Activated T-helper 1 cell treated with anti-CD3 and anti-CD28 coated beads, Interleukin-2, amount 50 U/mL, for 16 hours (primary cell): Measurements from ENCODE around the gene DDA1.
"Not testable (repeated sequence)": the region's sequence is repeated elsewhere in the genome, so short reads cannot be mapped to it uniquely, and the experiment has no call there.

Experiments used
- DNase-seq, 2 donors: peaks; one replicate each; pipeline ENCODE4 v3.0.0-alpha.2; 2020; ENCODE audit warnings: low read depth in 1 of 2, low spot score in 1 of 2

The DDA1 gene

DNA sequence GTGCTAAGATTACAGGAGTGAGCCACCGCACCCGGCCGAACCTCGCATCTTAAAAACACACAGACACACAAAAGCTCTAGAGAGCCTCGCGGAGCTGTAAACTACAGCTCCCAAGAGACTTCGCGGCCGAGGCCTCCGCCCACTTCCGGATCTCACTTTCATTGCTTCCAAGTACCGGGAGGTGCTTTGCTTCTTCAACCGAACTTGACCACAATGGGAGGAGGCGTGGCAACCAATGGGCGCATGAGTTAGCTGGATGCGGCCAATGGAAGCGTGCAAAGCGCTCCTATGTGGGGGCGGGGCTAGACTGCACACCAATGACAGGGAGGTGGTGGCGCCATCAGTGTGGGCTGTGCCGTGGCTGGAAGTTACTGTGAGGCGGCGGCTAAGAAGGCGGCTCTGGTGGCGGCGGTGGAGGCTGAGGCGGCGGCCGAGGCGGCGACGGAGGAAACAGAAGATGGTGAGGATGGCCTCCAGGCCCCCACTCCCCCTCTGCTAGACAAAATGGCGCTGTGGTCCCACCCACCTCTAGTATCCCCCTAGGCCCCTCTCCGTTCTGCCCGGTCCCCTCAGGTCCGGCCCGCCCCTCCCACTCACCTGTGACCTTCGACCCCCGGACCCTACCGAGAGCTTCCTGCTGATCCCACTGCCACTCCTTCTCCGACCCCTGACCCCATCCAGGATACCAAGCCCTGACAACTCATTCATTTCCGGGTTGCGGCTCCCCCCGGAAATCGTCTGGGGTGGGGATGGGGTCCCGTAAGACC is at the start of gene DDA1:
TSS of gene DDA1 (plus strand) at position 366 of the 767 bp plus-strand sequence. CDS start at position 458, 92 bp downstream.
- peak; percentile 96 to 99 for DNase-seq

DNA sequence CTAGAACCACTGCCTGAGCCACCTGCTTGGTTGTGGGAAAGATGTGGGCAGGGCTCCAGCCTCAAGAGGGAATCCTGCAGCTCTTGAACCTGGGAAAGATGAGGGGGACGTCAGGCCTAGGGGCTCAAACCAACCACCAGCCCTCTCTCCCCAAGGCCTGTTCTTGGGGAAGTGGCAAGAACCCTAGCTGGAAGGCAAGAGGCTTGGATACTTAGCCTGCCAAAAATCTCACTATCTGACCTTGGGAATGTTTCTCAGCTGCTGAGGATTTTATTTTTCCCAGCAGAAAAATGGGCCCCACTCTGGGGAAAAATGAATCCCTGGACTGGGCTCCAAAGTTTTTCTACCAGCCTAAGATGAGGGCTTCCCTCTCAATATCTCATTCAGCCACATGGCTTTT is 49.4 kb upstream of the DDA1 start:
- no peak for DNase-seq

DNA sequence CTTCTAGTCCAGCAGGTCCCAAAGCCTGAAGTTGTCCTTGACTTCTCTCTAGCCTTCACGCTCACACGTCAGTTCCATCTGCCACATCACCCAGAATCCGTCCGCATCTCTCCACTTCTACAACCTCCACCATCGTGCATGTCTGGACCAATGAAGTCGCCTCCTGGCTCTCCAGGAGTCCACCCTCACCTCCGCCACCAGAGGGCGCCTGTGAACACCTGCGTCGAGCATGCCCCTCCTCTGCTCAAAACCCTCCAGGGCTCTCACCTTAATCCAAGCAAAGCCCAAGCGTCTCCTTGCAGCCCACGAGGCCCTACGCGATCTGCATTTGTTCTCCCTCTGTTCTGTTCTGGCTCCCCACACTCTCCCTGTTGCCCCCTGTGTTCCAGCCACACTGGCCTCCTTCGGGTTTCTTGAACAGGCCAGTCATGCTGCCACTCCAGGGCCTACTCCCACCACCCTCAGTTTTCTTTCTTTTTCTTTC is 48.5 kb upstream of the DDA1 start:
- peak; percentile 83 to 91 for DNase-seq

DNA sequence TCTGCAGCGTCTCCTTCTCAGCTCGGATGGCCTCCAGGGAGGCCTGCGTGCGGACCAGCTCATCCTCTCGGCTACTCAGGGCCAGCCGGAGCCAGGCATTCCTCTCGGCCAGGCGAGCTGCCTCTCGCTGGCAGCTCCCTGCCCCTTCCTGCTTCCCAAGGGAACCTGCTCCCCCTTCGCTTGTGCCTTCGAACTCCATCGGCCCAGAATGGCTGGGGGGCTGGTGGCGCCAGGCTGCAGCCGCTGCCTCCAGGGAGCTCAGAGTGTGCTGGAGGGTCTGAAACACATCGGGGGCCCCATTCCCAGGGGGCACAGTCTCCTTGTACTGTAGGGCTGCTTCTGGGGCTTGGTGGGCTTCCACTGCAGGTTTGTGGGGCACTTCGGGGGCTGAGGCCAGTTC is 46.8 kb upstream of the DDA1 start:
- no peak for DNase-seq

DNA sequence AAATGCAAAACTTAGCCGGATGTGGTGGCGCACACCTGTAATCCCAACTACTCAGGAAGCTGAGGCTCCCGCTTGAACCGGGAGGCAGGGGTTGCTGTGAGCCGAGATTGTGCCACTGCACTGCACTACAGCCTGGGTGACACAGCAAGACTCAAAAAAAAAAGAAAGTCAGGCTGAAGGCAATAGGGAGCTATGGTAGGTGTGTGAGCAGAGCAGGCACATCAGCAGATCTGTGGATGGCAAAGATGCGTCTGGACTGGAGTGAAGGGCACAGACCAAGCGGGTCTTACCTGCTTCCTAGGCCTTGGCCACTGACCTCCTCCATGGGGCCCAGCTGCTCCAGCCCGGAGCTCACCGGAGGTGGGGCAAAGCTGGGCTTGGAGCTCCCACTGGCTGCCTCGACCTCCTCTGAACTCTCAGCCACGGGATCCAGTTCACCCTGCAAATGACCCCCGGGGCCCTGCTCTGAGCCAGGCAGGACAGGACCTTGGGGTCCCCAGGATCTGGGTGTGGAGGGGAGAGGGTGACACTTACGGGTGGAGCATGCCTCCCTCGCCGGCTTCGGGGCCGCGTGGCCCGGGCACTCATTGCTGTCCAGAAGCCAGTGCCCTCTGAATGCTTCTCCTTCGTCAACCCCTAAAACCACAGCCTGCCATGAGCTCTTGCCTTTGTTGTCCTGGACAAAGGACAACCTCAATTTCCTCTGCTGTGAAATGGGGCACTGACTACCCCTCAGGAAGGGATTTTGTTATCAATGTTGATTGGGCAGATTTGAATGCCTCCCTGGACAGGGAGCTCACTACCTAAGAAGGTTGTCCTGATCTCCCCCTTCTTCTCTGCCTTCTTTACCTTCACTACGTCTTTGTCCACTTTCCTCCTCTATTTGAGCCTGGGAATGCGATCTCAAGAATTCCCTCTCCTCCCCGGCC is 45.4 kb upstream of the DDA1 start:
- no peak for DNase-seq

DNA sequence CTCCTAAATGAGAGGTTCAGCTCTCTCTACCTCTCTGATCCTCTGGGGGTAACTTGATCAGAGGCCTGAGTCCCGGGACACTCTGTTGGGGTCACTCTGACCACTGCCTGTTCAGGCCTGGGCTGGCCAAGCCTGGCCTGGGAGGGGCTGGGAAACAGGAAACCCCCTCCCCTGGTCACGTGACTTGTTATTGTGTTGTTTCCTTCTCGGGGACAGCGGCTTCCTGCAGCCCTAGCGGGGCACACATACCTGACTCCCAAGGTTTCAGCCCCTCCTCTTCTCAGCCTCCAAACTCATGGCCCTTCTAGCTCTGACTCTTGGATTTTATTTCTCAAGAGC is 44.8 kb upstream of the DDA1 start, which contains the start of gene USHBP1:
TSS of gene USHBP1 (minus strand) at position 105 of the 339 bp plus-strand sequence. CDS start 446 bp downstream, outside the sequence.
- DNase-seq, result no peak

DNA sequence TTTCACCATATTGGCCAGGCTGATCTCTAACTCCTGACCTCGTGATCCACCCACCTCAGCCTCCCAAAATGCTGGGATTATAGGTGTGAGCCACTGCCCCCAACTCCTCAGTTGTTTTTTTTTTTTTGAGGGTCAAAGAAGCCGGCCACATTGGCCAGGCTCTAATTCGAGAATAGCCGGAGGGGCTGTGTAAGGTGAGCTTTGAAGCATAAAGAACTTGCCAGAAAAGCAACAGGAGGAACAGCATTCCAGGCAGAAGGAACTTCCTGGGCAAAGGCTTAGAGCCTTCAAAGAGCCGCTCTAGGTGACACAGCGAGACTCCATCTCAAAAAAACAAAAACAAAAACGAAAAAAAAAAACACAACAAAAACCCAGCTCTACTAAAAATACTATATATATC is 43.3 kb upstream of the DDA1 start:
- DNase-seq, result no peak

DNA sequence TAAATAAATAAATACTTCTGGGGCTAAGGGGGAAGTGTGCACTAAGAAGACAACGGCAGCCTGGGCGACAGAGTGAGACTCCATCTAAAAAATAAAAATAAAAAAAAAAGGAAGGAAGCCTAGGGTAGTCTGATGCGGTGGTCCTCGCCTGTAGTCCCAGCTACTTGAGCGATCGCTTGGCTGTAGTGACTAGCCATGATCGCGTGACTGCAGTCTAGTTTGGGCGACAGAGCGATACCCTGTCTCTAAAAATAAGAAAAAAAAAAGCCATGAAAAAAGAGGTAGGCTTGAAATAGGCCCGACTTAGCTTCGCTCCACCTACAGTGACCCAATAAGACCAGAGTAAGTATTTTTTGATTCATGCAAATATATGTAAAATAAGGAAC is 42.8 kb upstream of the DDA1 start:
- no peak for DNase-seq

DNA sequence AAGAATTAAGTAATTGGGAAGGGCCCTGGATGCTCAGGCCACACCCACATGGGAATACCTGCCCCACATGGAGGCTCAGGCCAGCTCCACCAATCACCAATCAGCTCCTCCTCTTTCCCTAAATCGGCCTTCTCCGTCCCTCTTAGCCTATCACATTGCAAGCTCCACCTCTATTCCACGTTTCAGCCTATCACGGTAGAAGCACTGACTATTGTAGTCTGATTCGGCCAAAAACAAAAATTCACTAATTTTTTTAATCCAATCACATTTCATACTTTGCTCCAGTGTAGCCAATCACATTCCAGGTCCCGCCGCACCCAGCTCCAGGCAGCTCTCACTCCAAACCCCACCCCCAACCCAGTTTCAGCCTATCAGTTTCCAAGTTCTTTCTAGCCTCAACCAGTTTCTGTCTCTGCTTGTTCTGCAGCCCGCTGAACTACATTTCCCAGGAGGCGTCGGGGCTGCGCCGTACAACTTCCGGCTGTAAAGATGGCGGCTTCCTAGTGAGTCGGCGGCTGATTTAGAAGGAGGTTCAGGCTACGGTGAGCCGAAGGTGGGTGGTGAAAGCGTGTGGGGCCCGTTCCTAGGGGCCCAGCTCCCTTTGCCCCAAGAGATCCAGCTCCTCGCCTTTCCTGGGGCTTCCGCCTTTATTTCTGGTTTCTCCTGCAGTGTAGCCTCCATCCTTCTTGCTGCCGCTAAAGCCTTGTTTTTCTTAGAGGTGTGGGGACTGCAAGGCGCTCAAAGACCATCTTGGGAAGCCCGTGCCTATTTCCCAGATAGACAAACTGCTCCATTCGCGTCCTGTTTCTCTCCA is 42.2 kb upstream of the DDA1 start, which contains the start of gene BABAM1:
TSS of gene BABAM1 (plus strand) at position 469 of the 814 bp plus-strand sequence. CDS start 1,364 bp downstream, outside the sequence.
- peak; percentile 81 to 91 for DNase-seq

DNA sequence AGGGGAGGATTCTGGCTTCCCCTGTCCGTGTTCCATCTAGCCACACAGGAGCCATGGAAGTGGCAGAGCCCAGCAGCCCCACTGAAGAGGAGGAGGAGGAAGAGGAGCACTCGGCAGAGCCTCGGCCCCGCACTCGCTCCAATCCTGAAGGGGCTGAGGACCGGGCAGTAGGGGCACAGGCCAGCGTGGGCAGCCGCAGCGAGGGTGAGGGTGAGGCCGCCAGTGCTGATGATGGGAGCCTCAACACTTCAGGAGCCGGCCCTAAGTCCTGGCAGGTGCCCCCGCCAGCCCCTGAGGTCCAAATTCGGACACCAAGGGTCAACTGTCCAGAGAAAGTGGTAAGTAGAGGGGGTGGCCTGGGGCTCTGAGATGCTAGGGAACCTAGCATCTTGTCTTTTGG is 40.6 kb upstream of the DDA1 start:
- no peak for DNase-seq

DNA sequence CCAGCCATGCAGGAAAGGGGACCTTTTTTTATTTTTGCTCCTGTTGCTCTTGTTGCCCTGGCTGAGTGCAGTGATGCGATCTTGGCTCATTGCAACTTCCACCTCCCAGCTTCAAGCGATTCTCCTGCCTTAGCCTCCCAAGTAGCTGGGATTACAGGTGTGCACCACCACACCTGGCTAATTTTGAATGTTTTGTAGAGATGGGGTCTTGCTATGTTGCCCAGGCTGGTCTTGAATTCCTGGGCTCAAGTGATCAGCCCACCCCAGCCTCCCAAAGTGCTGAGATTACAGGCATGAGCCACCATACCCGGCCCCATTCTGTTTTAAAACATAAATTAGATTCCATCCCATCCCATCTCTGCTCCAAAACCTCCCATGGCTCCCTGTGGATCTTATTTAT is 34.5 kb upstream of the DDA1 start:
- not testable (repeated sequence) for DNase-seq

DNA sequence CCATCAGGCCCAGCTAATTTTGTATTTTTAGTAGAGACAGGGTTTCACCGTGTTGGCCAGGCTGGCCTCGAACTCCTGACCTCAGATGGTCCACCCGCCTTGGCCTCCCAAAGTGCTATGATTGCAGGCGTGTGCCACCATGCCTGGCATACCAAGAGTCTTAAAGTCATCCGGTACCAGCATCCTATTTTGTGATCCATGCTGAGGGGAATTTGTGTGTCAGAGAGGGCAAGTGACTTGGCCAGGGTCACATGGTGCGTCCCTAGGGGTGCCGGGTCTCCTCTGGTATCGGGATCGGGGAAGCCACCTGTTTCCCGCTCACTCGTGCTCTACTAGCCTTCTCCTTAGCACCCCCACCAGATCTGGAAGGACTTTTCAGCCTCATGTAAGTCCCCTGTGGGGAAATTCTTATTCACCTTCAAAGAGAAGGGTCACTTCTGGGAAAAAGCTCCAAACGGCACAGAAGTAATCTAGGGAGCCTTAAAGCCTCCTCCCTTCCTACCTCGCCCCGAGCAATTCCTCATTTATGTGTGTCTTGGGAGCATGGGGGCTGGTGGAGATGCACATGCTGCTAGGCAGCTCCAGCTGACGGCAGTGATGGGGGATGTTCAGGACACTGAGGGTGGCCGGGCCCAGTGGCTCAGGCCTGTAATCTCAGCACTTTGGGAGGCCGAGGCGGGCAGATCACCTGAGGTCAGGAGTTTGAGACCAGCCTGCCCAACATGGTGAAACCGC is 33.8 kb upstream of the DDA1 start:
- no peak for DNase-seq

DNA sequence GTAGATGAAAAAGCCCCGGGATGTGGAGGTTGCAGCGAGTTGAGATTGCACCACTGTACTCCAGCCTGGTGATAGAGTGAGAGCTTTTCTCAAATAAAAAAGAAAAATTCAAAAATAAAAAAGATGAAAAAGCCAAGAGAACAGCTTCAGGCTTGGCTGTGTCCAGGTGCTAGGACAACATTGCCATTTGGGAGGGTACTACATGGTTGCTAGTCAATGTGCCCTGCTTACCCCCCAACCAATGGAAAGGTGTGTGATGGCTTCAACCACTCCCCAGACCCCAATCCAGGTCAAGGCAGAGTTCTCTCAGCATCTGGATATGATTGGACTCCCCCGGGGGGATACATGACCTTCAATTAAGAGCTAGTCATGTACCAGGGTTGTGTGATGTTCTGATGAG is 29.9 kb upstream of the DDA1 start:
- no peak for DNase-seq

DNA sequence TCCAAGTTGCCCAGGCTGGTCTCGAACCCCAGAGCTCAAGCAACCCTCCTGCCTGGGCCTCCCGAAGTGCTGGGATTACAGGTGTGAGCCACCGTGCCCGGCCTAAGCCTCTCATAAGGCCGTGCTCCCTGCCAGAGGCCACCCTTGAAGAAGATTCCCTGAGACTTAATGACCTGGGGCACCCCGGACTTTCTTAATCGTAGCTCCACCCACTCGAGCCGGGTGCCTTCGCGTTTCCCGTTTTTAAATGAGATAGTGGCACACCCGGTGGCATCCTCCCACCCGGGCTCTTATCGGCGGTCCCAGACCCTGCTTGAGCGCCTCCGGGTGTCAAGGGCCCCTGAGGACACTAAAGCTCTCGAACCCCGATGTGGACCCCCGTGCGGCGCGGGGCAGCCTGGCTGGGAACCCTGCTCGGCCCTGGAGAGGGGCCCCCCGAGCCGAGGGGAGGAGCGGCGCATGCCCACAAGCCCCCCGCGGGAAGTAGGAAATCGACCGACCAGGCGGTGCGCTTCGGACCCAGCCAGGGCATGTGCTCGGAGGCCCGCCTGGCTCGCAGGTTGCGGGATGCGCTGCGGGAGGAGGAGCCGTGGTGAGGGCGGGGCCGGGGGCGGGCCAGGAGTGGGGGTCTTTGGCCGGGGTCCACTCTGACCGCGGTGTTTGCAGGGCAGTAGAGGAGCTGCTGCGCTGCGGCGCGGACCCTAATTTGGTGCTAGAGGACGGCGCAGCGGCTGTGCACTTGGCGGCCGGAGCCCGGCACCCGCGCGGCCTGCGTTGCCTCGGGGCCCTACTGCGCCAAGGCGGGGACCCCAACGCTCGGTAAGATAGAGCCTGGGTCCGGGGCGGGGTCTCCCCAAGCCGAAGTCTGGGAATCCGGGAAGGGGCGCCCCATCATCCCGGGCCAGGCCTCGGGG is 27.7 kb upstream of the DDA1 start, which contains the start of gene ANKLE1:
TSS of gene ANKLE1 (plus strand) at position 511 of the 914 bp plus-strand sequence. CDS start at position 531, 20 bp downstream.
- no peak for DNase-seq

DNA sequence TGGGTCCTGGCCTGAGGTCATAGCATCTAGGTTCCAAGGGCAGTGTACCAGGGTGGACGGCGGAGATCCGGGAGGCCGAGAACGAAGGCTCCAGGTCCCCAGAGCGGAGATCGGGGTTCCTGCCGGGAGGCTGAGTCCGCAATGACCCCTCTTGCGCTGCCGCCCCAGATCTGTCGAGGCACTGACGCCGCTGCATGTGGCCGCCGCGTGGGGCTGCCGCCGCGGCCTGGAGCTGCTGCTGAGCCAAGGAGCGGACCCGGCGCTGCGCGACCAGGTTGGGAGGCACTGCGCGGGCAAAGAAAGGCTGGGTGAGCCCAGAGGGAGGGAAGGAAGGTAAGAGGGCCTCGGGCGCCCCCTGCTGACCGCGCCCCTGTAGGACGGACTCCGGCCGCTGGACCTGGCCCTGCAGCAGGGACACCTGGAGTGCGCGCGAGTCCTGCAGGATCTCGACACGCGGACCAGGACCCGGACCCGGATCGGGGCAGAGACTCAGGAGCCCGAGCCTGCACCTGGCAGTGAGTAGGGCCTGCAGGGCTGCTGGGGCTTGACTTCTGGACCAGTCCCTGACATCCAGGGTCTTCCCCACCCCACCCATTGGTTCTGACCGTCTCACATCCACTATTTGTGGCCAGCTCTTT is 26.8 kb upstream of the DDA1 start:
- DNase-seq, result peak; percentile 69 to 71

DNA sequence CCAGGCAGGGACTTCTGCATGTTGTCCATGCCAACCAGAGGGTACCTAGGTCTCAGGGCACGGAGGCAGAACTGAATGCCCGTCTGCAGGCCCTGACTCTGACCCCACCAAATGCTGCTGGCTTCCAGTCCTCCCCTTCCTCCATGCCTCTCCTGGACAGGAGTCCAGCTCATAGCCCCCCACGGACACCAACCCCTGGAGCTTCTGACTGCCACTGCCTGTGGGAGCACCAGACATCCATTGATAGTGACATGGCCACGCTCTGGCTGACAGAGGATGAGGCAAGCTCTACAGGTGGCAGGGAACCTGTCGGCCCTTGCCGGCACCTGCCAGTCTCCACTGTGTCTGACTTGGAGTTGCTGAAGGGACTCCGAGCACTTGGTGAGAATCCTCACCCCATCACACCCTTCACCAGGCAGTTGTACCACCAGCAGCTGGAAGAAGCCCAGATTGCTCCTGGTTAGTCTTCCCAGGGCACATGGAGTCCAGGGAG is 25.8 kb upstream of the DDA1 start:
- no peak for DNase-seq

DNA sequence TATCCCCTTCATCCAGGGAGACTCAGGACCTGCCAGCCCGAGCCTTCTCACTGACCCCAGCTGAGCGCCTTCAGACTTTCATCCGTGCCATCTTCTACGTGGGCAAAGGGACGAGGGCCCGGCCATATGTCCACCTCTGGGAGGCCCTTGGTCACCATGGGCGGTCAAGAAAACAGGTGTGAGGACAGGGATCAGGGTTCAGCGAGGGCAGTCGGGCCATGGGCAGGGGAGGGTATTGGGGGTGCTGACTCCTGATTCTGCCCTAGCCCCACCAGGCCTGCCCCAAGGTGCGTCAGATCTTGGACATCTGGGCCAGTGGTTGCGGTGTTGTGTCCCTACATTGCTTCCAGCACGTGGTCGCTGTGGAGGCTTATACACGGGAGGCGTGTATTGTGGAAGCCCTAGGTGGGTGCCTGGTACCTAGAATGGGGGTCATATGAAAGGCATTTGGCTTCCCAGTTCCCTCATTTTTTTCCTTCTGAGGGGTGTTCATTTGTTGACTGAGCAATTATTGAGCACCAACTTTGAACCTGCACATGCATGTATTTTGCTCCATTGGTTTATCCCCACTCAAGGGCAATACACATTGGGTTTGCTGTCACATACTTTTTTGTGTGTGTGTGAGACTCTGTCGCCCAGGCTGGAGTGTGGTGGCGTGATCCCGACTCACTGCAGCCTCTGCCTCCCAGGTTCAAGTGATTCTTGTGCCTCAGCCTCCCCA is 23.8 kb upstream of the DDA1 start:
- DNase-seq, result no peak

DNA sequence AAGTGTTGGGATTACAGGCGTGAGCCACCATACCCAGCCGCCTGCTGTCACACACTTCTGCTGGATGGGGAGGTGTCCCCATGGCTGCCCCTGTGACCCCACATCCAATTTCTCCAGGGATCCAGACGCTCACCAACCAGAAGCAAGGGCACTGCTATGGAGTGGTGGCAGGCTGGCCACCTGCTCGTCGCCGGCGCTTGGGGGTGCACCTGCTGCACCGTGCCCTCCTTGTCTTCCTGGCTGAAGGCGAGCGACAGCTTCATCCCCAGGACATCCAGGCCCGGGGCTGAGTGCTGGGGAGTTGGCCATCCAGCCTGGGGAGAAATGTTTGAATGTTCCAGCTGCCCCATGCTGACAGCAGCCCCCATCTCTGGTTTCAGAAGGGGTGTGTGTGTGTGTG is 23.1 kb upstream of the DDA1 start:
- no peak for DNase-seq
